Glomerular visceral epithelial cell (primary cell): ENCODE data around the gene DARS1.
A peak's percentile ranks its signal among the peaks of the same experiment; 100 is the strongest.

Experiments used
- DNase-seq: peaks from one replicate; pipeline ENCODE4 v3.0.0-alpha.2; 2016; ENCODE audit errors: extremely low spot score

Gene DARS1

GRCh38 chr2:135985018-135985825 lies at the start of gene DARS1:
TSS of gene DARS1 (minus strand) at chr2:135985626. CDS start at chr2:135985468, 158 bp downstream.
- DNase-seq, result peak; percentile 96

GRCh38 chr2:136034629-136035028 lies 49.2 kb upstream of the DARS1 start:
- DNase-seq, result no peak

- DNase-seq, result no peak
Measured at GRCh38 chr2:136032817-136033535, 47.5 kb upstream of the DARS1 start.

DNA sequence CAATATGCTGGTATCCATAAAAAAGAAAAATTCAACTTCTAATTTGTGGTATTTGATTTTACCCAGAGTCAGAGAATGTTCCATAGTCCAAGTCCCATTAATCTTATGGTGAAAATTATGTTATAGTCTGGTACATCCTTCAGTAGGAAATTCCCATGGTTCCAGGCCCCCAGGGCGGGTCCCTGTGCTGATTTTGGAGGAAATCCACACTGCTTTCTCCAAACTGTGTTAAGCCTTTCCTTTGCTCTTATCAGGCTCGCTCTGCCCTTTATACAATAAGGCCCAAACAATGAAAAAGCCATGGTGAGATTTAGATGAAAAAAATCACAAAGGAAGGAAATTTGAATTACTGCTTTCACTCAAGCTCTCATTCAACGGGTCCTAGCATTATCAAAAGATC lies 46.8 kb upstream of the DARS1 start:
- no peak for DNase-seq

- no peak for DNase-seq
Measured at GRCh38 chr2:136031711-136032110, 46.3 kb upstream of the DARS1 start.

GRCh38 chr2:136030406-136030805 lies 45.0 kb upstream of the DARS1 start:
- no peak for DNase-seq

- no peak for DNase-seq
Measured at GRCh38 chr2:136029149-136029548, 43.7 kb upstream of the DARS1 start.

DNA sequence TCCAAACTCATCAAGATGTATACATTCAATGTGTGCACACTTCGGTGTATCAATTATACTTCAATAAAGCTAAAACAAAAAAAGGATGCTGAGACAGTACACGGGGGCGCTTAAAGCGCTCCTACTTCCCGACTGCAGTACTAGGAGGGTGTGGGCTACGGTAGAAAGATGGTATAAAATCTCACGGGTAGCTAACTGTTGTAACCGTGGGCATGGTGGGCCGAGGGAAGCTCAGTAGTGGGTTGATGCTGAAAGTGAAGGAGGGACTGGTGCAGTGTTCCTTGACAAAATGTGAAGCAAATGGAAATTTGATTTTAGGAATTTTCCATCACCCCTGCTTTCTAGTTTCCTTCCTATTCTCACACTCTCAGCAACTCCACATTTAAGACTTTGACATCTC lies 42.6 kb upstream of the DARS1 start:
- no peak for DNase-seq

- no peak for DNase-seq
Measured at GRCh38 chr2:136027112-136027511, 41.7 kb upstream of the DARS1 start.

- DNase-seq, result peak; percentile 13
Measured at GRCh38 chr2:136025057-136025973, 39.9 kb upstream of the DARS1 start.

DNA sequence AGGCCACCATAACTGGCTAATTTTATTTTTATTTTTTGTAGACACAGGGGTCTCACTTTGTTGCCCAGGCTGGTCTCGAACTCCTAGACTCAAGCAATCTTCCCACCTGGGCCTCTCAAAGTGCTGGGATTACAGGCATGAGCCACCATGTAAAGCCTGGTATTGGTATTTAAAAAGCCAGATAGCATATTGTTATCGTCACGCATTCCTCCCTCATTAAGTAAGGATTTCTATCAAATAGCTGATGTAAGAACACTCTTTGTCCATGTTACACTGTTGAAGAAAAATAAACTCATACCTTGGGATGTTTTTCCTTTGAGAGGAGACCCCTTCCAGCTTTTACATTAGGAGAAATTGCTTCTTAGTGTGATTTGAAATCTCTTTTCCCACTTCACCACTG lies 39.2 kb upstream of the DARS1 start:
- no peak for DNase-seq

DNA sequence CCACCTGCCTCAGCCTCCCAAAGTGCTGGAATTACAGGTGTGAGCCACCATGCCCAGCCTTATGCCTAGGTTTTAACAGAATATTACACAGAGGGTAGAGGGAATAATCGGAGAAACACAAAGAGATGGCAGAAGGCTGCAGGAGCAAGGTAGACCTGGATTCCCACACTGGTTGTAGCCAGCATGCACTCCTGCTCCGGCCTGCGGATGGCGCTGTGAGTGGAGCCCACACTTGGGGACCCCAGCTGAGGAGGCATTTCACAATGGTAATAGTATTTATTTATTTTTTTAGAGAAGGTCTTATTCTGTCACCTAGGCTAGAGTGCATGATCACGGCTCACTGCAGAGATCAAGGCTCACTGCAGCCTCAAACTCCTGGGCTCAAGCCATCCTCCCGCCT lies 38.8 kb upstream of the DARS1 start:
- no peak for DNase-seq

- no peak for DNase-seq
Measured at GRCh38 chr2:136023416-136023815, 38.0 kb upstream of the DARS1 start.

- no peak for DNase-seq
Measured at GRCh38 chr2:136022396-136023146, 37.1 kb upstream of the DARS1 start.

DNA sequence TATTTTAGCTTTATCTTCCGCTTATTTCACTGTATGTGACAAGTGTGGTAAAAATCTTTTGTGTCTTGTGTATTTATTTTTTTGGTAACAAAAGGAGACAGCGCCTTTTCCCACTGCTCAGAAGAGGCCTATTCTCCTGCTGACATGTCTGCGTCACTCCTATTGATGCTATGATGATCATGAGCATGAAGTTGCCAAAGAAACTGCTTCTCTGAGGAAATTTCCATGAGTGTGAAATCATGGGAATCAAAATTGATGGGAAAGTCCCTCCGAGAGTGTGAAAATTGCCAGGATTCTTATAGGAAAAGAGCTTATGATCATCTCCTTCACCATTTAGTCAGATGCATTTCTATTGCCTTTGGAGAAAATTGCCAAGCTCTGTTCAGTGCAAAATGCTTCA lies 36.5 kb upstream of the DARS1 start:
- DNase-seq, result no peak

- DNase-seq, result no peak
Measured at GRCh38 chr2:136021406-136021805, 36.0 kb upstream of the DARS1 start.

DNA sequence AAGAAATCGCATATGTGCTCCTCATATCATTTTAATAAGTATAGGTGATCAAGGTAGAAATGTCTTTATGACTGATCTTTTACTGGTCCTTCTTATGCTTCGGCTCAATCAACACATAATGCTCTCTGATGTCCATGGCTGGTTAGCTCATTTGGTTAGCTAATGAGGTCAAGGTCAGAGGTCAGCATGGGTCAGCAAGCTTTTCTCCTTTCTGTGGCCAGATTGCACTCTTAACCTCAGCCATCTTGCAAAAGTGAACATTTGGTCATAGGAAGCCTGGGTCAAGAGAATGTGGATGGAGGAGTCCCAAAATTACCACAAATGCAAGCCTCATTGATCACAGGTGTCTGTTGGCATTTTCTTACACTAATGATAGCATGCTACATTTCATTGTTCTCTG lies 35.4 kb upstream of the DARS1 start:
- DNase-seq, result no peak

GRCh38 chr2:136019825-136020224 lies 34.4 kb upstream of the DARS1 start:
- DNase-seq, result no peak

DNA sequence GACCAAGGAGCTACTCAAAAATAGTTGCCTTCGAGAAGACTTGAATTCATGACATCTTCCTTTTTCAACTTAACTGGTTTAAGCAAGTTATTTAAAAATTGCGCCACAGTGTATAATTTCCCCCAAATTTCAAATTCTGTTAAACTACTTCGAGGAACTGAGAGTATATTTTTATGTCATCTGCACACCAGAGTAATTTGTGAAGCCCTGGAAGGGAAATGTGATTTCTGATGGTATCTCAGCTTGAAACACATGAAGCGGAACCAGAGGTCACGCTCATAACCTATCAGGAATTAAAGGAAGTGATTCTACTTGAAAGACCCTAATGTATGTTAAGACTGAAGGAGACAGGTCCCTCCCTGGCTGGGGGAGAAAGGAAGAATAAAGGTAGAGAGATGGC lies 33.9 kb upstream of the DARS1 start:
- no peak for DNase-seq

- no peak for DNase-seq
Measured at GRCh38 chr2:136017786-136018185, 32.4 kb upstream of the DARS1 start.

- DNase-seq, result no peak
Measured at GRCh38 chr2:136016836-136017235, 31.4 kb upstream of the DARS1 start.
